ENCODE measurements around the gene PDE4B. TPM values are rescaled to one million over a fixed set of nuclear protein-coding genes. Genes with fewer than 3 reads are reported as not detected.

The PDE4B gene
- total RNA-seq, 2 experiments from 2014 or later: 2.4 to 3.1 TPM

- CTCF ChIA-PET (ENCODE audit: unreplicated experiment): interaction anchor here (1.6 kb wide), 1 partner anchor 200 kb away, joined by 4 read pairs; no protein-coding TSS in a partner anchor
- Histone ChIP-seq H4K20me1 (ENCODE audit: insufficient read depth, low read length) (no peaks in the 10 kb centered on the region), H3K9me2 (ENCODE audit: insufficient read depth, low read length) (no peaks in the 10 kb centered on the region), H3K9me3 (ENCODE audit: low read length) (no peaks in the 10 kb centered on the region), H3K4me3 (ENCODE audit: low read depth, low read length, poor library complexity, severe bottlenecking) (no peak overlapping the region), H3K4me2 (ENCODE audit: low read length) (no peak overlapping the region), H3K27ac (ENCODE audit: low read depth, low read length, poor library complexity, severe bottlenecking) (no peak overlapping the region), H2AFZ (ENCODE audit: low read length) (no peak overlapping the region; the same call in 1 of the 2 replicates), H3K79me2 (ENCODE audit: insufficient read depth, low read depth, low read length) (no peaks in the 10 kb centered on the region), H3K4me1 (ENCODE audit: insufficient read depth, low read length, poor library complexity, severe bottlenecking) (peaks cover 4% of the 10 kb centered on the region), H3K36me3 (ENCODE audit: insufficient read depth, low read length) (no peaks in the 10 kb centered on the region)
- no peak for TF ChIP-seq CTCF (conservative IDR thresholded peaks at IDR 0.05; ENCODE audit: low read length)
- no peak for DNase-seq (ENCODE audit: low spot score)
- intact Hi-C loops (cut with micrococcal nuclease; ENCODE audit: unreplicated experiment): loop anchor here (10.0 kb wide), 1 partner anchor 1012 kb away; no protein-coding TSS in a partner anchor
- BruUV-seq (replicated peaks): no TSS peak
- POLR2A ChIA-PET: no interaction called here
Observed at GRCh38 chr1:66246351-66247269, 453.9 kb downstream of the PDE4B start.

DNA sequence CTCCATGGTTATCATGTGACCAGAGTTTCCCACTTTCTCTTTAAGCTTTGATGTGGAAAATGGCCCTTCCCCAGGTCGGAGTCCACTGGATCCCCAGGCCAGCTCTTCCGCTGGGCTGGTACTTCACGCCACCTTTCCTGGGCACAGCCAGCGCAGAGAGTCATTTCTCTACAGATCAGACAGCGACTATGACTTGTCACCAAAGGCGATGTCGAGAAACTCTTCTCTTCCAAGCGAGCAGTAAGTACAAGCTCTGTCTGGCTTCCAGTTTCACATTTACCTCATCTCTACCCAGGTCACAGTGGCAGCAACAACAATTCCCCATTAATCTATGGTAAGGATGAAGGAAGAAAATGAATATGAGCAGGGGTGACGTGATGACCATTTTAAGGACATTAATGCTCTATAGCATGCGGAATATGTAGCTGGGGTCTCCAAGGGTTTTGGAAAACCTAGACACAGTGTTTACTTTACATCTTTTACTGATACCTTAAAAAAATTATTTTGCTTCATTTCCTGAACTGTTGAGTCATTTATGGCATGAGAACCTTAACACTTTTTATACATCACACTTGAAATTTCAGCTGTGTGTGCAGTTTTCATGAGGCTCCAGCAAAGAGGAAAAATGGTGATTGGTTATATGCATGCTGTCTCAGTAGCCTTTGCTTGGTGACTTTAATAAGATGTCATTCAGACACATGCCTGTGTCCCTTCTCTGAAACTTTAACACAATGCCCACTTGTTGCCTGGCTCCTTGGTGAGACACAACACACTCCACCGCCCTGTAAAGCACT lies 454.9 kb downstream of the PDE4B start:
- Histone ChIP-seq H3K27ac (ENCODE audit: low read depth, low read length, poor library complexity, severe bottlenecking) (no peak overlapping the region), H3K9me3 (ENCODE audit: low read length) (no peaks in the 10 kb centered on the region), H3K4me2 (ENCODE audit: low read length) (no peak overlapping the region), H3K4me1 (ENCODE audit: insufficient read depth, low read length, poor library complexity, severe bottlenecking) (peaks cover 9% of the 10 kb centered on the region), H4K20me1 (ENCODE audit: insufficient read depth, low read length) (no peaks in the 10 kb centered on the region), H3K79me2 (ENCODE audit: insufficient read depth, low read depth, low read length) (no peaks in the 10 kb centered on the region), H3K4me3 (ENCODE audit: low read depth, low read length, poor library complexity, severe bottlenecking) (no peak overlapping the region), H2AFZ (ENCODE audit: low read length) (no peak overlapping the region), H3K9me2 (ENCODE audit: insufficient read depth, low read length) (no peaks in the 10 kb centered on the region), H3K36me3 (ENCODE audit: insufficient read depth, low read length) (no peaks in the 10 kb centered on the region)
- no TSS peak for BruUV-seq (replicated peaks)
- DNase-seq (ENCODE audit: low spot score): no peak
- ChIA-PET CTCF (ENCODE audit: unreplicated experiment) (interaction anchor here (1.6 kb wide), 1 partner anchor 199 kb away, joined by 4 read pairs; no protein-coding TSS in a partner anchor), POLR2A (interaction anchor here (0.6 to 3.5 kb wide), 8 partner anchors 17 to 1297 kb away, joined by 3 to 29 read pairs (median 4); no protein-coding TSS in a partner anchor)
- intact Hi-C loops (cut with micrococcal nuclease; ENCODE audit: unreplicated experiment): loop anchor here (10.0 kb wide), 1 partner anchor 1013 kb away; no protein-coding TSS in a partner anchor
- TF ChIP-seq EZH2phosphoT487 (IDR thresholded peaks at IDR 0.05; ENCODE audit: borderline replicate concordance, low read depth, low read length) (no peak), CTCF (conservative IDR thresholded peaks at IDR 0.05; ENCODE audit: low read length) (no peak)
